GM12878 (cell line): Measurements from ENCODE around the gene CMTM4. TPM values are rescaled to one million over a fixed set of nuclear protein-coding genes. Genes with fewer than 3 reads are reported as not detected.

Source experiments
- CEBPZ ChIP-seq: fragments of 150-350 bp; IDR thresholded peaks from 2 replicates; pipeline ENCODE4 v1.6.1; 2016; ENCODE audit warnings: low read depth, low read length
- TCF12 ChIP-seq: IDR thresholded peaks from 2 replicates; pipeline ENCODE4 v1.6.1; 2011; ENCODE audit warnings: low read depth, mild to moderate bottlenecking, low read length
- USF2 ChIP-seq: IDR thresholded peaks from 2 replicates; pipeline ENCODE4 v1.6.1; 2011; ENCODE audit warnings: low read depth, low read length, improper control_type of control experiment, borderline replicate concordance
- ZNF687 ChIP-seq: fragments of 450-650 bp; IDR thresholded peaks from 2 replicates; pipeline ENCODE4 v1.6.1; 2017; ENCODE audit warnings: mild to moderate bottlenecking, moderate library complexity
- polyA plus RNA-seq, 11 experiments: library from polyadenylated mRNA; depleted of rRNA in 4 of 11; unstranded in 6 of 11; stranded (reverse) in 5 of 11; fragments of >200 nt; fragmentation: Nextera tagmentation in 4 of 11; fragmentation: Illumina TruSeq in 1 of 11; extraction: Ambion mirVana in 4 of 11; extraction: Trizol in 1 of 11; gene quantifications; 1 replicate in 1 of 11; 2 replicates in 10 of 11; pipeline versions ENCODE4 v1.2.1 to v1.2.3, GENCODE V29; 2011 to 2016; ENCODE audit warnings: inconsistent platforms in 2 of 11, missing spikeins in 2 of 11, low read depth in 1 of 11
- total RNA-seq, 4 experiments: library from RNA; depleted of rRNA in 3 of 4; stranded (reverse); fragments of >200 nt in 3 of 4; fragmentation: Illumina TruSeq in 1 of 4; extraction: Trizol in 1 of 4; gene quantifications; 2 replicates each; pipeline versions ENCODE4 v1.2.1 to v1.2.3, GENCODE V29; 2013 to 2021

Gene CMTM4
- total and polyA plus RNA-seq, 10 of the 15 experiments (the other 5 are each of a cell fraction or from before 2014, with no cell fraction given): 0.02 to 0.43 (median 0.15) TPM; not detected in 2

GRCh38 chr16:66569131-66569530, 127.4 kb downstream of the CMTM4 start (continued):
- TF ChIP-seq ZNF687 (no peak), TCF12 (no peak), USF2 (no peak), CEBPZ (no peak)
